Activated naive CD8-positive, alpha-beta T cell treated with anti-CD3 and anti-CD28 coated beads, Interleukin-2, amount 10 ng/mL, durations not matched to agents 7 days and 5 days (primary cell): Measurements from ENCODE around the gene DNAJC10. TPM values are rescaled to one million over a fixed set of nuclear protein-coding genes. Genes with fewer than 3 reads are reported as not detected.
"Not testable (repeated sequence)": the region's sequence is repeated elsewhere in the genome, so short reads cannot be mapped to it uniquely, and the experiment has no call there.

Experiments
- ATAC-seq: fragments of 150-1000 bp; cut with Tn5 transposase; one replicate; pipeline ENCODE4 v1.10.0; 2021; ENCODE audit warnings: low read depth, moderate library complexity
- POLR2A ChIA-PET: fragments of 350-600 bp; sonication (Branson Sonifier 250); formaldehyde crosslinking; loops from one replicate; lab custom pipeline; 2021; ENCODE audit warnings: antibody characterized with exemption; lab: Charles Lee
- DNase-seq: peaks from one replicate; pipeline ENCODE4 v3.0.0; 2021
- H3K27ac Mint-ChIP-seq: one replicate; pipeline ENCODE4 v1.8.0; 2022; ENCODE audit warnings: mild to moderate bottlenecking, mixed read lengths
- H3K27me3 Mint-ChIP-seq: one replicate; pipeline ENCODE4 v1.8.0; 2022; ENCODE audit warnings: mild to moderate bottlenecking, moderate library complexity, mixed read lengths
- H3K36me3 Mint-ChIP-seq: one replicate; pipeline ENCODE4 v1.8.0; 2021; ENCODE audit warnings: mild to moderate bottlenecking, mixed read lengths
- H3K4me1 Mint-ChIP-seq: one replicate; pipeline ENCODE4 v1.8.0; 2021; ENCODE audit warnings: mixed read lengths
- H3K4me3 Mint-ChIP-seq: one replicate; pipeline ENCODE4 v1.8.0; 2022; ENCODE audit warnings: mild to moderate bottlenecking, moderate library complexity, mixed read lengths
- H3K9me3 Mint-ChIP-seq: one replicate; pipeline ENCODE4 v1.8.0; 2021; ENCODE audit warnings: mixed read lengths
- total RNA-seq, 2 experiments: library from RNA; stranded (reverse); gene quantifications; one replicate each; pipeline ENCODE4 v1.2.3, GENCODE V29; 2021

The DNAJC10 gene
- total RNA-seq, 2 experiments from 2014 or later = 41.0 to 45.3 TPM

DNA sequence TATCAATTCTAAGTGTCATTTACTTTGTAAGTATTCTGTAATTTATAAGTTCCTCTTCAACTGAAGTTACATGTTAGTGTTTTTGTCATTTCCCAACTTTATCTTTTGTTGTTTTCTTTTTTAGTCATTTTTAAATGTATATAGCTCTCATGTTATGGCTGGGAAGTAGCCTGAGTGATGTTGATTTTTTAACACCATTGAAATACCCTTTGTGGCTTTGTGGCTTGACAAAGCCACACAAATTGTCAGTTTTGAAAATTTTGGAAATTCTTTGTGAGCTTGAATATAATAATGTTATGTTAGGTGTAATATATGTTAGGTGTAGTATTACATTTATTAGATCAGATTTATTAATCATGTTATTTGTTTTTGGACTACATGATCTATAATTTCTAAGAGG is 16.7 kb downstream of the DNAJC10 start:
- DNase-seq (no peak), ATAC-seq (no peak)
- Mint-ChIP-seq H3K9me3 (no peaks in the 10 kb centered on the region), H3K4me1 (no peaks in the 10 kb centered on the region), H3K27me3 (no peaks in the 10 kb centered on the region), H3K4me3 (no peak overlapping the region), H3K36me3 (peaks cover 27% of the 10 kb centered on the region), H3K27ac (no peak overlapping the region)
- POLR2A ChIA-PET = no interaction called here

DNA sequence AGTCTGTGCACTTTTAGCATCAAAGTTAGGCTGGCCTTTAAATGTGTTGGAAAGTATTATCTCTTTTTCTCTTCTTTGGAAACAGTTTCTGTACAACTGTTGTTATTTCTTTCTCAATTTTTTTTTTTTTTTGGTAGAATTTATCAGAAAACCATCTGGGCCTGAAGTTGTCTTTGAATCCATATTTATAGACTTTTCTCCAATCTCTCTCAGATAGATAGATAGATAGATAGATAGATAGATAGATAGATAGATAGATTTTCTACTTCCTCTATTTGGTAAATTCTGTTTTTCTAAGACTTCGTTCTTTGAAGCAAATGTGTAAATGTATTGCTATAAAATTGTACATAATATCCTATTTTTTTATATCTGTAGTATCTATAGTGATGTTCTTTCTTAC is 17.5 kb downstream of the DNAJC10 start:
- Mint-ChIP-seq H3K9me3 (no peaks in the 10 kb centered on the region), H3K27ac (no peak overlapping the region), H3K36me3 (peaks cover 30% of the 10 kb centered on the region), H3K27me3 (no peaks in the 10 kb centered on the region), H3K4me1 (no peaks in the 10 kb centered on the region), H3K4me3 (no peak overlapping the region)
- POLR2A ChIA-PET = no interaction called here
- no peak for ATAC-seq
- DNase-seq = no peak

DNA sequence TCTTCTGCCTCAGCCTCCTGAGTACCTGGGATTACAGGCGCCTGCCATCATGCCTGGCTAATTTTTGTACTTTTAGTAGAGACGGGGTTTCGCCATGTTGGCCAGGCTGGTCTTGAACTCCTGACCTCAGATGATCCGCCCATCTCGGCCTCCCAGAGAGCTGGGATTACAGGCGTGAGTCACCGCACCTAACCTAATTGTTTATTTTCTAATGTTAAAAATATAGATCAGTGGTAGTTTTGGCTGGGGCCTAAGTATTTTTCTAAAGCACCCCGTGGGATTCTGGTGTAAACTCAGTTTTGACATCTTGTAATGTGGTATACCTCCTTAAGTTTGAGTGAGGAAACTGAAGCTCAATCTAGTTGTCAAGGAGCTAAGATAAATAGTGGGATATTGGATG is 20.8 kb downstream of the DNAJC10 start:
- H3K9me3 Mint-ChIP-seq, H3K27ac Mint-ChIP-seq, H3K4me3 Mint-ChIP-seq, ATAC-seq, DNase-seq, H3K27me3 Mint-ChIP-seq, H3K4me1 Mint-ChIP-seq, POLR2A ChIA-PET: not testable (repeated sequence)
- H3K36me3 Mint-ChIP-seq = peaks cover 29% of the 10 kb centered on the region

DNA sequence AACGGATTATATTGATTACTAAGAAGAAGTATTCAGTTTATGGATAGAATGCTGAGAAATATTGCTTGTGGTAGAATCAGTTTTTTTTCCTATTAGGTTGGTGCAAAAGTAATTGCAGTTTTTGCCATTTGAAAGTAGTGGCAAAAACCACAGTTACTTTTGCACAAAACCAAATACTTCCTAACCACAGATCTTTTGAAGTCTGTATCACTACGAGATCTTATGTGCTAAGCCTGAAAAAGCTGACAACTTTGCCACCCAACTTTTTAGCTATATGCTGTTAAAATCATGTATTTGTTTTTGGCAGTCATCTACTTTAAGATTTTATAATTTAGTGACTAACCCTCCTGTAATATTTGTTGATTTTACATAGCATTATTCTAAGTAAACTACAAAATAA is 24.6 kb downstream of the DNAJC10 start:
- no peaks in the 10 kb centered on the region for H3K27me3 Mint-ChIP-seq
- POLR2A ChIA-PET = no interaction called here
- H3K36me3 Mint-ChIP-seq = peaks cover 46% of the 10 kb centered on the region
- peaks cover 1% of the 10 kb centered on the region for H3K9me3 Mint-ChIP-seq
- peak overlapping the region; percentile 20 for H3K4me3 Mint-ChIP-seq
- H3K27ac Mint-ChIP-seq = no peak overlapping the region
- H3K4me1 Mint-ChIP-seq = peaks cover 7% of the 10 kb centered on the region
- no peak for ATAC-seq
- DNase-seq = no peak

DNA sequence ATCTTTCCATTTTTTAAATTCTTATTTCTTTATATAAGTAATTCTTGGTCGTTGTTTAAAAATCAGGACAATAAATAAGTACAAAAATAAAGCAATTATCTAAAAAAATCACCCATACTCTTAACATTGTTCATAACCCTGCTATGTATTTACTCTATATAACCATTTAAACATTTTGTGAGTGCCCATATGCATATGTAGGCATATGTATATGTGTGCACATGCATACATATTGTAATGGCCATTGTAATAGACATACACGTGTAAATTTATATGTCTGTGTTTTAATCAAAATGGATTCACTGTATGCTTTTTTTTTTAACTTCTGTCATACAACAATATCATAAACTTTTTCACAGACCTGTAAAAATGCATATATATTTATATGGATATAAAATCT is 25.6 kb downstream of the DNAJC10 start:
- no peaks in the 10 kb centered on the region for H3K27me3 Mint-ChIP-seq
- H3K4me3 Mint-ChIP-seq = no peak overlapping the region
- H3K27ac Mint-ChIP-seq = no peak overlapping the region
- H3K9me3 Mint-ChIP-seq = peaks cover 1% of the 10 kb centered on the region
- DNase-seq (no peak), ATAC-seq (no peak)
- POLR2A ChIA-PET = no interaction called here
- H3K36me3 Mint-ChIP-seq = peaks cover 55% of the 10 kb centered on the region
- peaks cover 7% of the 10 kb centered on the region for H3K4me1 Mint-ChIP-seq

DNA sequence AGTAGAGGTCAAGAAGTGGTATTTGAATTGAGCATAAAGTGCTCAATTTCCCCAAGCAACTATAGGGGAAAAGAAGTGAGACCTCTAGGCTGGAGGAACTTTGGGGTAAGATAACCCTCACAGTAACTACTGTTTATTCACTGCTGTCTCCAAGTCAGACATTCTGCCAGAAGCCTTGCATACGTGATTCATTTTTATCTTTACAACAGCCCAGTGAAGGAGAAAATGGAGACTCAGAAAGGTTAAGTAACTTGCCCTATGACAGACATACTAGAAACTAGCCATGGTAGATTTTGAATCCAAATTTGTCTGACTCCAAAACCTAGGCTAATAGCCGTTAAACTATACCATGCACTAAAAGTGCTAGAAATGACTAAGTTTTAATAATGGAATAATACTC is 28.4 kb downstream of the DNAJC10 start:
- Mint-ChIP-seq H3K9me3 (peaks cover 1% of the 10 kb centered on the region), H3K4me1 (peaks cover 7% of the 10 kb centered on the region), H3K36me3 (peaks cover 52% of the 10 kb centered on the region), H3K27me3 (no peaks in the 10 kb centered on the region), H3K4me3 (no peak overlapping the region), H3K27ac (no peak overlapping the region)
- POLR2A ChIA-PET = no interaction called here
- DNase-seq (no peak), ATAC-seq (no peak)

DNA sequence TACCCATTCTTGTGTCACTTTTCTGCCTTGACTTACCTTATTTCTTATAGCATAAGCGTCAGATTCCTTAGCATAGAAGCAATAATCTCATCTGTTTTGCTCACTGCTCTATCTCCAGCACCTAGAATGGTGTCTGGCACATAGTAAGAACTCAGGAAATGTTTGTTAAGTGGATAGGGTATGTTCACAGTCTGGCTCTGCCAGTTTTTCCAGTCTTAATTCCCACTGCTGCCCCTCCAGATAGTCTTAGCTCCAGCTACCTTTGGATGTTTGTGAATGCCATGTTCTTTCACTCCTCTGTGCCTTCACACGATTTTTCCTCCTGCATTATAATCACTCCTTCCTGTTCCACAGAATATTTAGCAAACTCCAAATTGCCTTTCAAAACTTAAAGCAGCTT is 29.0 kb downstream of the DNAJC10 start:
- Mint-ChIP-seq H3K4me1 (peaks cover 7% of the 10 kb centered on the region), H3K36me3 (peaks cover 55% of the 10 kb centered on the region), H3K27ac (no peak overlapping the region), H3K27me3 (no peaks in the 10 kb centered on the region), H3K9me3 (peaks cover 2% of the 10 kb centered on the region), H3K4me3 (no peak overlapping the region)
- POLR2A ChIA-PET = no interaction called here
- ATAC-seq (no peak), DNase-seq (no peak)

DNA sequence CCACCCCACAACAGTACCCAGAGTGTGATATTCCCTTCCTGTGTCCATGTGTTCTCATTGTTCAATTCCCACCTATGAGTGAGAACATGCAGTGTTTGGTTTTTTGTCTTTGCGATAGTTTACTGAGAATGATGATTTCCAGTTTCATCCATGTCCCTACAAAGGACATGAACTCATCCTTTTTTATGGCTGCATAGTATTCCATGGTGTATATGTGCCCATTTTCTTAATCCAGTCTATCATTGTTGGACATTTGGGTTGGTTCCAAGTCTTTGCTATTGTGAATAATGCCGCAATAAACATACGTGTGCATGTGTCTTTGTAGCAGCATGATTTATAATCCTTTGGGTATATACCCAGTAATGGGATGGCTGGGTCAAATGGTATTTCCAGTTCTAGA is 29.8 kb downstream of the DNAJC10 start:
- DNase-seq, H3K4me1 Mint-ChIP-seq, POLR2A ChIA-PET, H3K27ac Mint-ChIP-seq, H3K9me3 Mint-ChIP-seq, ATAC-seq, H3K4me3 Mint-ChIP-seq, H3K27me3 Mint-ChIP-seq: not testable (repeated sequence)
- H3K36me3 Mint-ChIP-seq = peaks cover 58% of the 10 kb centered on the region

DNA sequence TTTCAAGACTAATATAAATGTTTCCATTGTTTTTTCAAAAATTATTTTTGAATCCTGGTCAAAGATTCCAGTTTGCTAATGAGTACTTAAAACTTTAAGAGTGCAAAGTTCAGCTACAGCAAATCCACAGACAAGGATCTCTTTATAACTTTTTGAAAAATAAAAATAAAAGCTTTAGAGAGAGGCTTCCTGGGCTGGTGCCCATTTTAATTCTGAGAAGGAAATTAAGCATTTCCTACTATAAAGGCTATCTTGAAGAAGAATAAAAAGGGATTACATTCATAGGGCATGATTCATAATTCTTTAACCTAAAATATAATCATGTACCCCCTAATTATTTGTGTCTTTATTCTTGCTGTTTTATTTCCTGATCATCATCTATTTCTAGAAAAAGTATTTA is 38.2 kb downstream of the DNAJC10 start:
- no peaks in the 10 kb centered on the region for H3K4me1 Mint-ChIP-seq
- no peaks in the 10 kb centered on the region for H3K27me3 Mint-ChIP-seq
- ATAC-seq (no peak), DNase-seq (no peak)
- H3K4me3 Mint-ChIP-seq = no peak overlapping the region
- no peak overlapping the region for H3K27ac Mint-ChIP-seq
- H3K9me3 Mint-ChIP-seq = peaks cover 1% of the 10 kb centered on the region
- POLR2A ChIA-PET = no interaction called here
- peaks cover 33% of the 10 kb centered on the region for H3K36me3 Mint-ChIP-seq

DNA sequence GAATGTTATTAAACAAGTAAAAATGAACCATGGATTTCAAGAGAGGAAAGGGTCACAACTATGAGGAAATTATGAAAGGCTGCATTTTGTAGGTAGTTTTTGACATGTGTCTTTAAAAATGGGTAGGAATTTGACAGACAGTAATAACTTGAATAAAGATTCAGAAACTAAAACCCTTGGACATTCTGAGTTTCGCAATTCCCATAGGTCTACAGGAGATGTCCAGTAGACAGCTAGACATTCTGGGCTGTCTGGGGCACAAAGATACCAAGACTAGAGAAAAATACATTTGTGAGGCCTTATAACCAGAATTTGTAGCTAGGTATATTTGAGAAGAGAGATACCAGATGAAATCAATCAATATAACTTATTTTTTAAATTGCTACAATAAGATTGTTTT is 42.3 kb downstream of the DNAJC10 start:
- no peak for DNase-seq
- H3K27me3 Mint-ChIP-seq = no peaks in the 10 kb centered on the region
- peaks cover 26% of the 10 kb centered on the region for H3K36me3 Mint-ChIP-seq
- no peak overlapping the region for H3K27ac Mint-ChIP-seq
- POLR2A ChIA-PET = no interaction called here
- H3K4me1 Mint-ChIP-seq = peaks cover 2% of the 10 kb centered on the region
- H3K4me3 Mint-ChIP-seq = no peak overlapping the region
- no peak for ATAC-seq
- no peaks in the 10 kb centered on the region for H3K9me3 Mint-ChIP-seq

DNA sequence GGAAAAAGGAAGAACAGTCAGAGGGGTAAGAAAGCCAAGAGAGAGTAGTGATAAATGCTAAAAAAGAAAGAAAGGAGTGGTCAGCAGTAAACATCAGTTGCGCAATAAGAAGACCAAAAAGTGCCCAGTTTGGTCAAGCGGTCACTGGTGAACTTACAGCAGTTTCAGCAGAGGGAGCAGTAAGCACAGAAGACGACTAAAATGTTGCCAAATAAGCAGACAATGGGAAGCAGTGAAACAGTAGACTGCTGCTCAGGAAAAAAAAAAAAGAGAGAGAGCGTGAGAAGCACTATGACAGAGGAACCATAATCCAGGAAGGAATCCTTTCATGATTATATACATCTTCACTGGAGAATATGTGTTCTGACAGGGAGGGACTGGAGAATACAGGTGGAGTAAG is 45.8 kb downstream of the DNAJC10 start:
- H3K27me3 Mint-ChIP-seq = no peaks in the 10 kb centered on the region
- POLR2A ChIA-PET = no interaction called here
- ATAC-seq = no peak
- no peaks in the 10 kb centered on the region for H3K9me3 Mint-ChIP-seq
- no peak for DNase-seq
- H3K36me3 Mint-ChIP-seq = peaks cover 20% of the 10 kb centered on the region
- H3K27ac Mint-ChIP-seq = no peak overlapping the region
- no peak overlapping the region for H3K4me3 Mint-ChIP-seq
- peaks cover 2% of the 10 kb centered on the region for H3K4me1 Mint-ChIP-seq

DNA sequence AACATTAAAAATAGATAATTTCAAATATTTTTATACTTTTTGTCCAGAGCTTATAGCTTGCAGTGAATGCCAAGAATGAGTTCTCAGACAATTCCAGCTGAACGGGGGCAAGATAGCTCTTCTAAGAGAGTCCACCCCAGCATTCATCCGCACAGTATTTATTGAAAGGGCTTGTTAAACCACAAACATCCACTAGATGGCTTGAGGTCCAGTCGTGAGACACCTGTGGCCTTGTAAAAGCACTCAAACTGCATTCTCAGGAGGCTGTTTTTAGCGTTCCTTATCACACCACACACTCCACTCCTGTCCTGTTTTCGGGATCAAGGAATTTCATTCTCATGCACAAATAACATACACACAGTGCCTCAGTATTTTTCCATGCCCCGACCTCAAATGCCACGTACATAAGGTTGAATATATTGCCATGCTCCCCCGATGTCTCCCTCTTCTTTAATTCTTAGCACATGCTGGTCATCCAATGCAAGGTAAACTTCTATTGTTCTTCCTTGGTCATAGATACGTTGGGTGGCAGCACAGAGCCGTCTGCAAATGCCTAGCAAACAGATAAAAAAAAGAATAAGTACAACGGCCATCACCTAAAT is 47.4 kb downstream of the DNAJC10 start:
- DNase-seq = no peak
- Mint-ChIP-seq H3K4me3 (no peak overlapping the region), H3K27me3 (no peaks in the 10 kb centered on the region), H3K36me3 (peaks cover 23% of the 10 kb centered on the region), H3K27ac (no peak overlapping the region), H3K4me1 (peaks cover 2% of the 10 kb centered on the region), H3K9me3 (no peaks in the 10 kb centered on the region)
- ATAC-seq = no peak
- POLR2A ChIA-PET = no interaction called here

DNA sequence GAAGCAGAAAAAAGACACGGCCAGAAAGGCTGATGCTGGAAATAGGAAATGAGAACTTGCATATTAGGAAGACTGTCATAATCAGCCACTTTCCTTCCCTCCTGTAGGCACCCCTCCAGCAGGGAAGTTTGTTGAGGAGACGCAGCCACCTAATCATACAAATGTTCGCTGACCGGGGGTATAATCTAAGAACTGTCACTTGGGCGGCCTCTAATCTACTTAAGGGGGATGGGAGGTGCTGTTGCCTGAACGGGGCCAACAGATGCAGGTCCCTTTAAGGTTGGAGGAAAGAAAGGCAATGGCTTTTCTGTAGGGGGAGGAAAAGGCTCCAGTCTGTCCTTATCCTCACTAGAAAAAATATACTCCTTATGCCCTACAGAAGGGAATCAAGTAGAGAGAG is 50.6 kb downstream of the DNAJC10 start:
- peaks cover 41% of the 10 kb centered on the region for H3K36me3 Mint-ChIP-seq
- no peak overlapping the region for H3K4me3 Mint-ChIP-seq
- DNase-seq (no peak), ATAC-seq (no peak)
- peaks cover 12% of the 10 kb centered on the region for H3K9me3 Mint-ChIP-seq
- H3K27ac Mint-ChIP-seq = no peak overlapping the region
- H3K27me3 Mint-ChIP-seq = no peaks in the 10 kb centered on the region
- peaks cover 2% of the 10 kb centered on the region for H3K4me1 Mint-ChIP-seq
- POLR2A ChIA-PET = no interaction called here

DNA sequence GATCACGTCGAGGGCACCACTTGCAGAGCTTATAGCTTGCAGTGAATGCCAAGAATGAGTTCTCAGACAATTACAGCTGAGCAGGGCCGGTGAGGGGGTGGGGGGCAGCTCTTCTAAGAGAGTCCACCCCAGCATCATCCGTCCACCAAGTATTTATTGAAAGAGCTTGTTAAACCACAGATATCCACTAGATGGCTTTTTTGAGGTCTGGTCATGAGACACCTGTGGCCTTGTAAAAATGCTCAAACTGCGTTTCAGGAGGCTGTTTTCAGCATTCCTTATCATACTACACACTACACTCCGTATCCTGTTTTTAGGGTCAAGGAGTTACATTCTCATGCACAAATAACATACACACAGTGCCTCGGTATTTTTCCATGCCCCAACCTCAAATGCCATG is 51.5 kb downstream of the DNAJC10 start:
- Mint-ChIP-seq H3K4me3 (no peak overlapping the region), H3K36me3 (peaks cover 48% of the 10 kb centered on the region), H3K9me3 (peaks cover 19% of the 10 kb centered on the region), H3K27me3 (no peaks in the 10 kb centered on the region), H3K27ac (no peak overlapping the region), H3K4me1 (no peaks in the 10 kb centered on the region)
- no peak for DNase-seq
- ATAC-seq = no peak
- POLR2A ChIA-PET = no interaction called here

DNA sequence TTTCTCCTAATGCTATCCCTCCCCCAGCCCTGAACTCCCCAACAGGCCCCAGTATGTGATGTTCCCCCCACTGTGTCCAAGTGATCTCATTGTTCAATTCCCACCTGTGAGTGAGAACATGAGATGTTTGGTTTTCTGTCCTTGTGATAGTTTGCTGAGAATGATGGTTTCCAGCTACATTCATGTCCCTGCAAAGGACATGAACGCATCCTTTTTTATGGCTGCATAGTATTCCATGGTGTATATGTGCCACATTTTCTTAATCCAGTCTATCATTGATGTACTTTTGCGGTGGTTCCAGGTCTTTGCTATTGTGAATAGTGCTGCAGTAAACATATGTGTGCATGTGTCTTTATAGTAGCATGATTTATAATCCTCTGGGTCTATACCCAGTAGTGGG is 52.9 kb downstream of the DNAJC10 start:
- H3K4me1 Mint-ChIP-seq, H3K4me3 Mint-ChIP-seq, H3K27ac Mint-ChIP-seq, H3K27me3 Mint-ChIP-seq, DNase-seq, POLR2A ChIA-PET, ATAC-seq: not testable (repeated sequence)
- peaks cover 22% of the 10 kb centered on the region for H3K9me3 Mint-ChIP-seq
- H3K36me3 Mint-ChIP-seq = peaks cover 62% of the 10 kb centered on the region
